ENCODE results near the gene CHAT. TPM values are rescaled to one million over a fixed set of nuclear protein-coding genes. Genes with fewer than 3 reads are reported as not detected.

The CHAT gene
- total RNA-seq, 1 experiment from 2014 or later, result not detected

DNA sequence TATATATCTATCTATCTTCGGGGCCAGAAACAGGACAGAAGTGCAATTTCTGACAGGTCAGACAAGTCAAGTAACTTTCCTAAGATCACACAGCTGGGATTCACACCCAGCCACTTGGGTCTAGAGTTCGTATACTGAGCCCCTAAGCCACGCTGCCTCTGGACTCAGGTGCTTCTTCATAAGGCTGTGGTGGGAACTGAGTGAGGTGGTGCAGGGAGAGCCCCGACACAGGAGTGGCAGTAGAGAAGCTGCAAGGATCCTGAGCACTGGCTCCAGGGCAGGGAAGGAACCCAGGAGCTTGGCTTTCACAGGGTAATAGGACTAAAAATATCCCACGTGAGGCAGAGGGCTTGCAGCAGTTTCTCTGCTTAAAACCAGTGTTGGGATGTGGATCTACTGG is 99.4 kb downstream of the CHAT start:
- Histone ChIP-seq H3K9me3 (ENCODE audit: control insufficient read depth in 1 of 2, insufficient read depth in 1 of 2, low read depth in 1 of 2, low read length in 2 of 2) (no peaks in the 10 kb centered on the region), H3K27ac (ENCODE audit: low read depth, low read length) (no peak overlapping the region), H4K20me1 (ENCODE audit: insufficient read depth) (no peaks in the 10 kb centered on the region), H3K36me3 (ENCODE audit: control insufficient read depth in 1 of 2, insufficient read depth in 2 of 2, low read length in 2 of 2) (no peaks in the 10 kb centered on the region), H3K4me3 (replicated peaks in 1 of 2; ENCODE audit: low read depth in 1 of 2, low read length in 2 of 2) (no peak overlapping the region), H3K27me3 (ENCODE audit: insufficient read depth, low read length) (peaks cover 4% of the 10 kb centered on the region; the same call in 1 of the 2 replicates), H2AFZ (ENCODE audit: low read depth, low read length, poor library complexity, severe bottlenecking) (no peak overlapping the region), H3K79me2 (ENCODE audit: insufficient read depth, low read length) (no peaks in the 10 kb centered on the region), H3K9ac (ENCODE audit: low read length) (no peak overlapping the region), H3K4me1 (ENCODE audit: control insufficient read depth in 1 of 2, insufficient read depth in 2 of 2, low read length in 2 of 2) (no peaks in the 10 kb centered on the region), H3K9me2 (ENCODE audit: insufficient read depth) (no peaks in the 10 kb centered on the region), H3K4me2 (ENCODE audit: low read length) (no peak overlapping the region)
- intact Hi-C loops (cut with micrococcal nuclease), result no loop called here
- ChIA-PET RAD21 (ENCODE audit: low non-redundant PET in 1 of 2, low total read pairs in 2 of 2, uncharacterized antibody in 2 of 2, unreplicated experiment in 2 of 2) (no interaction called here), POLR2A (no interaction called here), CTCF (no interaction called here)
- TF ChIP-seq SP1 (IDR thresholded peaks at IDR 0.05; ENCODE audit: low read depth) (no peak), POLR2AphosphoS5 (IDR thresholded peaks at IDR 0.05; ENCODE audit: low read depth, low read length) (no peak), POLR2A (IDR thresholded peaks at IDR 0.05; ENCODE audit: borderline replicate concordance, extremely low read depth, insufficient read depth, insufficient read length) (no peak), CEBPB (IDR thresholded peaks at IDR 0.05; ENCODE audit: low read depth) (no peak)
- no peak for ATAC-seq
- no peak for DNase-seq (ENCODE audit: low read depth, low spot score)
- no TSS peak for BruUV-seq (replicated peaks)

Other genes with a start within 250 kb of the CHAT start
- gene DRGX, start 217.9 kb upstream of the CHAT start, total RNA-seq (2021; ENCODE audit: unreplicated experiment), result not detected
- gene ERCC6, start 74.9 kb upstream of the CHAT start, total RNA-seq (2021; ENCODE audit: unreplicated experiment), result 16.4 TPM
- gene SLC18A3, start 3.7 kb upstream of the CHAT start, total RNA-seq (2021; ENCODE audit: unreplicated experiment), result not detected
- gene C10orf53, start 65.6 kb downstream of the CHAT start, total RNA-seq (2021; ENCODE audit: unreplicated experiment), result not detected
- 16.3 TPM for gene OGDHL, start 148.3 kb downstream of the CHAT start, total RNA-seq (2021; ENCODE audit: unreplicated experiment)

Measured in HCT116 (cell line).